GM12878 (cell line): ENCODE data around the gene LIMCH1. TPM values are rescaled to one million over a fixed set of nuclear protein-coding genes. Genes with fewer than 3 reads are reported as not detected.

Experiments used
- CHD2 ChIP-seq: IDR thresholded peaks from 2 replicates; pipeline ENCODE4 v1.6.1; 2011; ENCODE audit warnings: low read depth, low read length, improper control_type of control experiment, borderline replicate concordance
- MEF2A ChIP-seq: IDR thresholded peaks from 2 replicates; pipeline ENCODE4 v1.6.1; 2011; ENCODE audit warnings: low read depth, mild to moderate bottlenecking, low read length, moderate library complexity; ENCODE audit not compliant: insufficient read depth
- MTA2 ChIP-seq: fragments of 450-650 bp; IDR thresholded peaks from 2 replicates; pipeline ENCODE4 v1.6.1; 2016; ENCODE audit warnings: low read depth, mild to moderate bottlenecking, moderate library complexity
- MXI1 ChIP-seq: fragments of 150-350 bp; IDR thresholded peaks from 2 replicates; pipeline ENCODE4 v1.6.1; 2011; ENCODE audit warnings: low read depth, mild to moderate bottlenecking, inconsistent platforms, low read length, improper control_type of control experiment
- SREBF2 ChIP-seq: IDR thresholded peaks from 2 replicates; pipeline ENCODE4 v1.6.1; 2012; ENCODE audit warnings: mild to moderate bottlenecking, low read length
- ZNF384 ChIP-seq: IDR thresholded peaks from 2 replicates; pipeline ENCODE4 v1.6.1; 2012; ENCODE audit warnings: low read depth, mild to moderate bottlenecking, low read length, improper control_type of control experiment, borderline replicate concordance
- polyA plus RNA-seq, 11 experiments: library from polyadenylated mRNA; depleted of rRNA in 4 of 11; unstranded in 6 of 11; stranded (reverse) in 5 of 11; fragments of >200 nt; fragmentation: Nextera tagmentation in 4 of 11; fragmentation: Illumina TruSeq in 1 of 11; extraction: Ambion mirVana in 4 of 11; extraction: Trizol in 1 of 11; gene quantifications; 1 replicate in 1 of 11; 2 replicates in 10 of 11; pipeline versions ENCODE4 v1.2.1 to v1.2.3, GENCODE V29; 2011 to 2016; ENCODE audit warnings: inconsistent platforms in 2 of 11, missing spikeins in 2 of 11, low read depth in 1 of 11
- total RNA-seq, 4 experiments: library from RNA; depleted of rRNA in 3 of 4; stranded (reverse); fragments of >200 nt in 3 of 4; fragmentation: Illumina TruSeq in 1 of 4; extraction: Trizol in 1 of 4; gene quantifications; 2 replicates each; pipeline versions ENCODE4 v1.2.1 to v1.2.3, GENCODE V29; 2013 to 2021
- TF ChIP-seq, protein P1 (sequence below): fragments of 450-650 bp; IDR thresholded peaks from 2 replicates; pipeline ENCODE4 v1.6.1; 2017; ENCODE audit warnings: mild to moderate bottlenecking, moderate library complexity
- TF ChIP-seq, protein P2 (sequence below): fragments of 450-650 bp; IDR thresholded peaks from 2 replicates; pipeline ENCODE4 v1.6.1; 2017; ENCODE audit warnings: antibody characterized with exemption, mild to moderate bottlenecking, moderate library complexity

Gene LIMCH1
- total and polyA plus RNA-seq, 10 of the 15 experiments (the other 5 are each of a cell fraction or from before 2014, with no cell fraction given), result 0.07 to 0.15 TPM; not detected in 8

DNA sequence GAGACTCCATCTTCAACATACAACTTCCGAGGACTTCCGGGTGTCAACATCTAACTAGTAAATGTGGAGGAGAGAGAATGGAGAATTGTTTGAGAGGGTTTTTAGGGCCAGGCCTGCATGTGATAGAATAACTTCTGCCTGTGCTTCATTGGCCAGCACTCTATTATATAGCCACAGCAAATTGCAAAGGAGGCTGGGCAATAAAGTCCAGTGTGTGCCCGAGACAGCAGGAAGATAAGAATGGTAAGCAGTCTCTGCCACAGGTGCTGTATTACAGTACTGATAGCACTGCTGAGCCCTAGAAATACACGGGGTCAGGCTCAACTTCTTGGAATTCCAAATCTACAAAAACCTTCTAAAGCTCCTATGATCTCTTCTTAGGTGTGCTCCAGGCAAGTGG, 20.8 kb upstream of the LIMCH1 start (continued):
- TF ChIP-seq, protein P1, sequence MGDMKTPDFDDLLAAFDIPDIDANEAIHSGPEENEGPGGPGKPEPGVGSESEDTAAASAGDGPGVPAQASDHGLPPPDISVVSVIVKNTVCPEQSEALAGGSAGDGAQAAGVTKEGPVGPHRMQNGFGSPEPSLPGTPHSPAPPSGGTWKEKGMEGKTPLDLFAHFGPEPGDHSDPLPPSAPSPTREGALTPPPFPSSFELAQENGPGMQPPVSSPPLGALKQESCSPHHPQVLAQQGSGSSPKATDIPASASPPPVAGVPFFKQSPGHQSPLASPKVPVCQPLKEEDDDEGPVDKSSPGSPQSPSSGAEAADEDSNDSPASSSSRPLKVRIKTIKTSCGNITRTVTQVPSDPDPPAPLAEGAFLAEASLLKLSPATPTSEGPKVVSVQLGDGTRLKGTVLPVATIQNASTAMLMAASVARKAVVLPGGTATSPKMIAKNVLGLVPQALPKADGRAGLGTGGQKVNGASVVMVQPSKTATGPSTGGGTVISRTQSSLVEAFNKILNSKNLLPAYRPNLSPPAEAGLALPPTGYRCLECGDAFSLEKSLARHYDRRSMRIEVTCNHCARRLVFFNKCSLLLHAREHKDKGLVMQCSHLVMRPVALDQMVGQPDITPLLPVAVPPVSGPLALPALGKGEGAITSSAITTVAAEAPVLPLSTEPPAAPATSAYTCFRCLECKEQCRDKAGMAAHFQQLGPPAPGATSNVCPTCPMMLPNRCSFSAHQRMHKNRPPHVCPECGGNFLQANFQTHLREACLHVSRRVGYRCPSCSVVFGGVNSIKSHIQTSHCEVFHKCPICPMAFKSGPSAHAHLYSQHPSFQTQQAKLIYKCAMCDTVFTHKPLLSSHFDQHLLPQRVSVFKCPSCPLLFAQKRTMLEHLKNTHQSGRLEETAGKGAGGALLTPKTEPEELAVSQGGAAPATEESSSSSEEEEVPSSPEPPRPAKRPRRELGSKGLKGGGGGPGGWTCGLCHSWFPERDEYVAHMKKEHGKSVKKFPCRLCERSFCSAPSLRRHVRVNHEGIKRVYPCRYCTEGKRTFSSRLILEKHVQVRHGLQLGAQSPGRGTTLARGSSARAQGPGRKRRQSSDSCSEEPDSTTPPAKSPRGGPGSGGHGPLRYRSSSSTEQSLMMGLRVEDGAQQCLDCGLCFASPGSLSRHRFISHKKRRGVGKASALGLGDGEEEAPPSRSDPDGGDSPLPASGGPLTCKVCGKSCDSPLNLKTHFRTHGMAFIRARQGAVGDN, result no peak
- no peak for TF ChIP-seq MTA2
- TF ChIP-seq, protein P2, sequence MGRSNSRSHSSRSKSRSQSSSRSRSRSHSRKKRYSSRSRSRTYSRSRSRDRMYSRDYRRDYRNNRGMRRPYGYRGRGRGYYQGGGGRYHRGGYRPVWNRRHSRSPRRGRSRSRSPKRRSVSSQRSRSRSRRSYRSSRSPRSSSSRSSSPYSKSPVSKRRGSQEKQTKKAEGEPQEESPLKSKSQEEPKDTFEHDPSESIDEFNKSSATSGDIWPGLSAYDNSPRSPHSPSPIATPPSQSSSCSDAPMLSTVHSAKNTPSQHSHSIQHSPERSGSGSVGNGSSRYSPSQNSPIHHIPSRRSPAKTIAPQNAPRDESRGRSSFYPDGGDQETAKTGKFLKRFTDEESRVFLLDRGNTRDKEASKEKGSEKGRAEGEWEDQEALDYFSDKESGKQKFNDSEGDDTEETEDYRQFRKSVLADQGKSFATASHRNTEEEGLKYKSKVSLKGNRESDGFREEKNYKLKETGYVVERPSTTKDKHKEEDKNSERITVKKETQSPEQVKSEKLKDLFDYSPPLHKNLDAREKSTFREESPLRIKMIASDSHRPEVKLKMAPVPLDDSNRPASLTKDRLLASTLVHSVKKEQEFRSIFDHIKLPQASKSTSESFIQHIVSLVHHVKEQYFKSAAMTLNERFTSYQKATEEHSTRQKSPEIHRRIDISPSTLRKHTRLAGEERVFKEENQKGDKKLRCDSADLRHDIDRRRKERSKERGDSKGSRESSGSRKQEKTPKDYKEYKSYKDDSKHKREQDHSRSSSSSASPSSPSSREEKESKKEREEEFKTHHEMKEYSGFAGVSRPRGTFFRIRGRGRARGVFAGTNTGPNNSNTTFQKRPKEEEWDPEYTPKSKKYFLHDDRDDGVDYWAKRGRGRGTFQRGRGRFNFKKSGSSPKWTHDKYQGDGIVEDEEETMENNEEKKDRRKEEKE, result no peak
- no peak for TF ChIP-seq ZNF384
- no peak for TF ChIP-seq MXI1
- no peak for TF ChIP-seq MEF2A
- TF ChIP-seq CHD2, result no peak
- no peak for TF ChIP-seq SREBF2
